ENCODE measurements around the gene KIFAP3. TPM values are rescaled to one million over a fixed set of nuclear protein-coding genes. Genes with fewer than 3 reads are reported as not detected.
A peak's percentile ranks its signal among the peaks of the same experiment; 100 is the strongest.

The KIFAP3 gene
- total and polyA plus RNA-seq, 2 donors (not counting 1 experiment from before 2014, with no cell fraction given) = 30.2 to 42.9 TPM

- no peaks in the 10 kb centered on the region for H3K36me3 ChIP-seq (ENCODE audit: control insufficient read depth, insufficient read depth, low read length)
- H3K79me2 ChIP-seq (ENCODE audit: control insufficient read depth, insufficient read depth, low read length) = no peaks in the 10 kb centered on the region
- no peak overlapping the region for H3K4me2 ChIP-seq (ENCODE audit: extremely low read depth, insufficient read depth, low read length)
- H3K27ac ChIP-seq (ENCODE audit: insufficient read depth, low read length) = no peak overlapping the region
- H4K20me1 ChIP-seq (ENCODE audit: control insufficient read depth, extremely low read depth, insufficient read depth, low read length) = no peaks in the 10 kb centered on the region
- peaks cover 6% of the 10 kb centered on the region for H3K4me1 ChIP-seq (ENCODE audit: control insufficient read depth, extremely low read depth, insufficient read depth, low read length)
- H3K4me3 ChIP-seq (replicated peaks in 1 of 4; ENCODE audit: control extremely low read depth in 1 of 4, insufficient read depth in 1 of 4, low read depth in 3 of 4, low read length in 4 of 4) = no peak overlapping the region
- no peak overlapping the region for H3K9ac ChIP-seq (ENCODE audit: insufficient read depth, low read length)
- H3K9me3 ChIP-seq (ENCODE audit: control insufficient read depth, insufficient read depth, low read depth, low read length) = no peaks in the 10 kb centered on the region
- no peaks in the 10 kb centered on the region for H3K27me3 ChIP-seq (ENCODE audit: control insufficient read depth, insufficient read depth, low read length)
- peak; percentile 48 to 49 for DNase-seq (ENCODE audit: low read depth in 2 of 2)
- TF ChIP-seq EZH2 (IDR thresholded peaks at IDR 0.05; ENCODE audit: low read length, missing control alignments) (no peak), CTCF (conservative IDR thresholded peaks at IDR 0.05 in 1 of 2, IDR thresholded peaks at IDR 0.05 in 1 of 2; ENCODE audit: low read depth in 1 of 2, low read length in 2 of 2) (no peak)
- no peak overlapping the region for H2AFZ ChIP-seq (ENCODE audit: low read length)
These were observed 142.7 kb downstream of the KIFAP3 start for GRCh38 chr1:169931795-169932231.

GRCh38 chr1:169929210-169929526 lies 145.3 kb downstream of the KIFAP3 start:
- TF ChIP-seq CTCF (conservative IDR thresholded peaks at IDR 0.05 in 1 of 2, IDR thresholded peaks at IDR 0.05 in 1 of 2; ENCODE audit: low read depth in 1 of 2, low read length in 2 of 2) (no peak), EZH2 (IDR thresholded peaks at IDR 0.05; ENCODE audit: low read length, missing control alignments) (no peak)
- no peak overlapping the region for H3K9ac ChIP-seq (ENCODE audit: insufficient read depth, low read length)
- H3K36me3 ChIP-seq (ENCODE audit: control insufficient read depth, insufficient read depth, low read length) = no peaks in the 10 kb centered on the region
- no peaks in the 10 kb centered on the region for H3K27me3 ChIP-seq (ENCODE audit: control insufficient read depth, insufficient read depth, low read length)
- H3K4me2 ChIP-seq (ENCODE audit: extremely low read depth, insufficient read depth, low read length) = no peak overlapping the region
- H3K9me3 ChIP-seq (ENCODE audit: control insufficient read depth, insufficient read depth, low read depth, low read length) = no peaks in the 10 kb centered on the region
- no peaks in the 10 kb centered on the region for H3K79me2 ChIP-seq (ENCODE audit: control insufficient read depth, insufficient read depth, low read length)
- DNase-seq (ENCODE audit: low read depth in 2 of 2) = no peak
- H3K27ac ChIP-seq (ENCODE audit: insufficient read depth, low read length) = no peak overlapping the region
- no peak overlapping the region for H3K4me3 ChIP-seq (replicated peaks in 1 of 4; ENCODE audit: control extremely low read depth in 1 of 4, insufficient read depth in 1 of 4, low read depth in 3 of 4, low read length in 4 of 4)
- H4K20me1 ChIP-seq (ENCODE audit: control insufficient read depth, extremely low read depth, insufficient read depth, low read length) = no peaks in the 10 kb centered on the region
- H2AFZ ChIP-seq (ENCODE audit: low read length) = no peak overlapping the region
- H3K4me1 ChIP-seq (ENCODE audit: control insufficient read depth, extremely low read depth, insufficient read depth, low read length) = peaks cover 2% of the 10 kb centered on the region

GRCh38 chr1:169928438-169929209 lies 145.9 kb downstream of the KIFAP3 start:
- Histone ChIP-seq H3K27ac (ENCODE audit: insufficient read depth, low read length) (no peak overlapping the region), H3K4me2 (ENCODE audit: extremely low read depth, insufficient read depth, low read length) (no peak overlapping the region), H3K9me3 (ENCODE audit: control insufficient read depth, insufficient read depth, low read depth, low read length) (no peaks in the 10 kb centered on the region), H3K4me3 (replicated peaks in 1 of 4; ENCODE audit: control extremely low read depth in 1 of 4, insufficient read depth in 1 of 4, low read depth in 3 of 4, low read length in 4 of 4) (no peak overlapping the region), H3K36me3 (ENCODE audit: control insufficient read depth, insufficient read depth, low read length) (no peaks in the 10 kb centered on the region), H3K79me2 (ENCODE audit: control insufficient read depth, insufficient read depth, low read length) (no peaks in the 10 kb centered on the region), H3K27me3 (ENCODE audit: control insufficient read depth, insufficient read depth, low read length) (no peaks in the 10 kb centered on the region), H4K20me1 (ENCODE audit: control insufficient read depth, extremely low read depth, insufficient read depth, low read length) (no peaks in the 10 kb centered on the region), H3K4me1 (ENCODE audit: control insufficient read depth, extremely low read depth, insufficient read depth, low read length) (peaks cover 2% of the 10 kb centered on the region), H3K9ac (ENCODE audit: insufficient read depth, low read length) (no peak overlapping the region), H2AFZ (ENCODE audit: low read length) (no peak overlapping the region)
- TF ChIP-seq CTCF (conservative IDR thresholded peaks at IDR 0.05 in 1 of 2, IDR thresholded peaks at IDR 0.05 in 1 of 2; ENCODE audit: low read depth in 1 of 2, low read length in 2 of 2) = peak in 1 of 2 donors; percentile 64
- no peak for TF ChIP-seq EZH2 (IDR thresholded peaks at IDR 0.05; ENCODE audit: low read length, missing control alignments)
- DNase-seq (ENCODE audit: low read depth in 2 of 2) = peak; percentile 62 to 80
